HG02852 (cell line): ENCODE data around the gene HOXA10.

ENCODE experiments used
- ATAC-seq: cut with Tn5 transposase; IDR thresholded peaks from one replicate; pipeline ENCODE4 v1.9.1; 2021; ENCODE audit warnings: mild to moderate bottlenecking, moderate library complexity; ENCODE audit not compliant: unreplicated experiment

HOXA10 gene

DNA sequence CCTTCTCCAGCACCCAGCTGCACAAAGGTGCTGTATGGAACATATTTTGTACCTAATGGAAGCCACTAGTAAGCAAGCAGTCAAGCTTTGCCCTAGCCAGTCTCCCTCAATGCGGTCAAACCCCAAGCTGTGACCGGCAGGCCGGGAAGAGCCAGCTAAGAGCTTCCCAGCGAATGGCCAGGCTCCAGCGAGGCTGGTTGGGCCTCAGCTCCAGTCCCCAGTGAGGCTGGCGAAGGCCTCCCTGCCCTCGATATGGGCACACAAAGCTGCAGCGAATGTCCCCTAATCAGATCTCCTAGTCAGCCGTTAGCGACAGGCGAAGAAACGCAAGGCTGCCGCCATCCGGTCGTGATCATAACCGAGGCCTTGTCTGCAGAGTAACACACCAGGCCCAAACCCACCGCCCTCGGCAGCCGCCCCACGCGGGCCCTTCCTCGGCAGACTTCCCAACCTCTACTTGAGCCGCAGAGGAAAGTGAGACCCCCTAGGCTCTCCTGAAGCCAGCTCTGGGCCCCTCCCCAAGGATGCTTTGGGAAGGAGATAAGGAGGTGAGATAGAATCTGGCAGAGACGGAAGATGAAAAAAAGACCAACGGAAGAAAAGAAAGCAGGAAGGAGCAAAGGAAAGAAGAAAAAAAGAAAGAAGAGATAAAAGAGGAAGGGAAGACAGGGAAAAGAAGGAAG, 5.7 kb downstream of the HOXA10 start:
- no peak for ATAC-seq

DNA sequence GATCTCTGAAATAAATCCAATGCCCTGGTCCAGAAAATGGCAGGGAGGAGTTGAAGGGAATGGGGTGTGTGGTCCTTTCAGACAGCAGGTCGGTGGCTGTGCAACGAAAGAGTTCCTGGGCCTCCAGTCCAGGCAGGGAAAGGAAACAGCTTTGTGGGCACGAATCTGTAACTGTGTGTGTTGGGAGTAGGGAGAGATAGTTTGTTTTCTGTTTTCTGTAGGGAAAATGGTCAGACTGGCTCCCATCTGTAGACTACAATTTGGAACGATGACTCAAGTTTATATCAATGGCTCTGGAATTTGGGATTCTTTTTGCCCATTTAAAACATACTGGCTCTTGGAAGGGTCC, 6.2 kb downstream of the HOXA10 start:
- ATAC-seq = no peak

DNA sequence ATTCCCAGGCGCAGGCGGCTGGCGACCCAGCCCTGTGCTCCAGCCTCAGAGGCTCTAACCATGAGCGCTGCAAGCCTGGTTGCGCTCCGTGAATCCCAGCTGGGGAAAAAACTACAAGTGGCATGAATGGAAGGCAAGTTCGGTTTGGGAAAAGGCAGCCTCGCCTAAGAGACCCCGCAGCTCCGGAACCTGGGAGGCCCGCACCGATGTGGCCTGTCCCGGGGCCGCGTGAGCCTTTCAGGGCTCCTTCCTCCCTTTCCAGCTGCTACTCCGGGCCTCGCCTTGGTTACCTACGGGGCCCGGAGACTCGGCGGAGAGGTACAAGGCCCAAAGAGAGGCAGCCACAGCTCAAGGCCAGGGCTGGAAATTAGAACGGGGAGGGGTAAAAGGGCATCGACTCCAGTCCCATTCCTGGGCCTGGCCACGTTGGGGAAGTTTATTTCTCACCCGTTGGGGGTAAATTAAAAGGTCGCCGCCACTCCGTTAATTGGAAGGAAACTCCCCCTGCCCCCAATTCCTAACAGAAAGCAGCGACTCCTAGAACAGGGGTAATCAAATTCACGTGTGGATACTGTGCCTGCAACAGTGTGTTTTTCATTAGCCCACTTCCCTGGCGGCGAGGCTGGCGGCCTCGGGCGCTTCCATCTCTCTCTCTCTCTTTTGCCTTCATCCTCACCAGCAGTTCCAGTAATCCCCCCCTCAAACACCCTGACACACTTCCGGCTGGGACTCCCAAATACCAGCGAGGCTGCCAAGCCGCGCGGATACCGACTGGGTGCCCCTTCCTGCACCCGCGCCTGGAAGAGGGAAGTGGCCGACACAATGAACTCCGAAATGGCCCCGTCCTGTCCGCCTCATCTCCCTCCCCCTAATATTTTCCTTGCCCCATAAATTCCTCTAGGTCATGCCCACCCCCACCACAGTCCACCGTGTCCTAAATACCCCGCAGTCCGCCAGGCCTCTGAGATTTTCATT, 7.3 kb downstream of the HOXA10 start:
- ATAC-seq = no peak

DNA sequence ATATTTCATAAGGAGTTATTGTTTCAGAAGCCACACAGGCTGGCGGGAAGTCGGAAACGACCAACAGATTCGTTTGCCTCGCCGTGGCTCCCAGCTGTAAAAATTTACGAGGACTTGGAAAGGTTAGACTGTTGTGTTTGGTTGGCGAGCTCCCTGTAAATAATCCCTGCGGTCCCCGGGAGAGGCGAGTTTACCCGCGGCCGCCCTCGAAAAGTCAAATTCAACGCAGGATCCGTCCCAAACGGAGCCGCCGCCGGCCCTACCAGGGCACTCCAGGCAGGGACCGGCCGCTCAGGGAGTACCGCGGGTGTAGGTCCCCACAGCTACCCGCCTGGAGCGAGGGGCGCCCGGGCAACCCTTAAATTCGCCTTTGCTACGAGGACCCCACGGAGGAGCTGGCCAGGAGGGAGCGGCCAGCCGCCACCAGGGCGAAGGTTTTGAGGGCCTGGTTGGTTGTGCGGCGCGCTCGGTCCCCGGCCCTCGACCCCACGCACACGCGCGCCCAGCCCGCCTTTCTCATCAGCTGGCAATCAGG, 8.1 kb downstream of the HOXA10 start:
- ATAC-seq = no peak

DNA sequence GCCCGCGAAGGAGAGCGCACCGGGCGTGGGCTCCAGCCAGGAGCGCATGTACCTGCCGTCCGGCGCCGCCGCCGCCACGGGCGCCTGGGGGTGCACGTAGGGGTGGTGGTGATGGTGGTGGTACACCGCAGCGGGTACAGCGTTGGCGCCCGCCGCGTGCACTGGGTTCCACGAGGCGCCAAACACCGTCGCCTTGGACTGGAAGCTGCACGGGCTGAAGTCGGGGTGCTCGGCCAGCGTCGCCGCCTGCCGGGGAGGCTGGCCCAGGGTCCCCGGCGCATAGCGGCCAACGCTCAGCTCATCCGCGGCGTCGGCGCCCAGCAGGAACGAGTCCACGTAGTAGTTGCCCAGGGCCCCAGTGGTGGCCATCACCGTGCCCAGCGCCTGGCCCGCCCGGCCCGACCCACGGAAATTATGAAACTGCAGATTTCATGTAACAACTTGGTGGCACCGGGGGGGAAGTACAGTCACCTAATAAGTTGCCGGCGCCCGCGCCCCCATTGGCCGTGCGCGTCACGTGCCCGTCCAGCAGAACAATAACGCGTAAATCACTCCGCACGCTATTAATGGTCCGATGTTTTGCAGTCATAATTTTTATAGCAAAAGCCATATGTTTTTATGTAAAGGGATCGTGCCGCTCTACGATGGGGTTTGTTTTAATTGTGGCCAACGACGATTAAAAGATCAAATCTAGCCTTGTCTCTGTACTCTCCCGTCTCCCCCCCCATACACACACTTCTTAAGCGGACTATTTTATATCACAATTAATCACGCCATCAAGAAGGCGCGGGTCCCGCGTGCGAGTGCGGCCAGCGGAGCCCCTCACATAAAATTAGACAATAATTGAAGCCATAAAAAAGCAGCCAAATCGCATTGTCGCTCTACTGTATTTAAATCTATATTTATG, 8.8 kb downstream of the HOXA10 start, which contains the start of gene HOXA9:
TSS of gene HOXA9 (minus strand) at position 449 of the 907 bp plus-strand sequence. CDS start at position 369, 80 bp downstream.
- ATAC-seq = no peak

DNA sequence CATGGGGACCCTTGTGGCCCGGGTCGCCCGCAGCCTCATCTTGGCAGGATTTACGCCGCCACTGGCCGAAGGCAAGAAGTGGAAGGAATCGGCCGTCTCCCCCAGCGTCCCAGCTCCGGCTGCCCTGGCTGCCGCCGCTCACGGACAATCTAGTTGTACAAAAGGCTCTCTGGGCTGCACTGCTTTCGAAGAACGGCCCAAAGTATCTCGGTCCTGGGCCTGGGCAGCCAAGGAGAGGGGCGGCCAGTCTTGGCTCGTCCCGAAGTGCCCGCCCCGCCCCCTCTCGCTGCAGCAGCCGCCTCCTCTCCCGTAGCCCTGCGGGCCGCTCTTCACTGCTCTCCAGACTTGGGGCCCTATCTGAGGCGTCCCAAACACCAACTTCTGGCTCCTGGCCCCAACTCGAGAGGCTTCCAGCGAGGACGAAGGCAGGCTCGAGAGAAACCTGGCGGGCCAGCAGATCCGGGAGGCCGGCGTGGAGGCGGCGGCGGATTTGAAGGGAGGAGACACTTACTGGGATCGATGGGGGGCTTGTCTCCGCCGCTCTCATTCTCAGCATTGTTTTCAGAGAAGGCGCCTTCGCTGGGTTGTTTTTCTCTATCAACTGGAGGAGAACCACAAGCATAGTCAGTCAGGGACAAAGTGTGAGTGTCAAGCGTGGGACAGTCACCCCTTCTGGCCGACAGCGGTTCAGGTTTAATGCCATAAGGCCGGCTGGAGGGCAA, 9.6 kb downstream of the HOXA10 start:
- no peak for ATAC-seq

DNA sequence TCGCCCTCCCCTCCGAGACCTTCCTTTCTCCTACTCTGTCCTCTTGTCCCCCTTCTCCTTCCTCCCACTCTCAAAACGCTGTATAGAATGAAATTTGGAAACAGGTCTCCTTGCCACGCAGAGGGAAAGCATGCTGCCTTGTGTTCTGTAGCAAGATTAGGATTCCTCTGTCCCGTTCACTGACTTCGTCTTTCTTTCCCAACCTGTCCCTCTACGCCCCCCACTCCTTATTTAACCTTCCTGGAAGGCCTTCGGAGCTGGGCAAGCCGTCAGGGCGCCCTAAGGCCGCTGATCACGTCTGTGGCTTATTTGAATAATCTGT, 10.1 kb downstream of the HOXA10 start:
- ATAC-seq = no peak

DNA sequence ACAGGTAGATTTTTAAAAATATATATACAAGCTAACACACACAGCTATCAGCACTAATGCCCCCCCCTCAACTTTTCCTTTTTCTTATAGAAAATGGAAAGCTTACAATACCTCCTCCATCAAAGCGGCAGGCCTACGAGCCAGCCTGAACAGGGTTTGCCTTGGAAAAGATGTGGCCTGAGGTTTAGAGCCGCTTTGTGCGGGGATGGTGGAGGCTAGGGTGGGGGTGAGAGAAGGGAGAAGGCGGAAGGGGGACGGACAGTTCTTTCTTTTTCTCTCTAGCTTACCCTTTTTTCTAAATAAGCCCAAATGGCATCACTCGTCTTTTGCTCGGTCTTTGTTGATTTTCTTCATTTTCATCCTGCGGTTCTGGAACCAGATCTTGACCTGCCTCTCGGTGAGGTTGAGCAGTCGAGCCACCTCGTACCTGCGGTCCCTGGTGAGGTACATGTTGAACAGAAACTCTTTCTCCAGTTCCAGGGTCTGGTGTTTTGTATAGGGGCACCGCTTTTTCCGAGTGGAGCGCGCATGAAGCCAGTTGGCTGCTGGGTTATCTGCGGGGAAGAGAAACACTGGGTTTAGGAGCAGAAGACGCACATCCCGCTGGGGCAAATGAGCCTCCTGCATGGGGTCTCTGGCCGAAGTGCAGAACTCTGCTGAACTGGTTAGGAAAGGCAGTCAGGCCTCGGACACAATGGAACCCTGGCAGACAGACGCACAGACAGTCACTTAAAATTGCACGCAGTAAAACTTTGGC, 10.7 kb downstream of the HOXA10 start:
- ATAC-seq = no peak

DNA sequence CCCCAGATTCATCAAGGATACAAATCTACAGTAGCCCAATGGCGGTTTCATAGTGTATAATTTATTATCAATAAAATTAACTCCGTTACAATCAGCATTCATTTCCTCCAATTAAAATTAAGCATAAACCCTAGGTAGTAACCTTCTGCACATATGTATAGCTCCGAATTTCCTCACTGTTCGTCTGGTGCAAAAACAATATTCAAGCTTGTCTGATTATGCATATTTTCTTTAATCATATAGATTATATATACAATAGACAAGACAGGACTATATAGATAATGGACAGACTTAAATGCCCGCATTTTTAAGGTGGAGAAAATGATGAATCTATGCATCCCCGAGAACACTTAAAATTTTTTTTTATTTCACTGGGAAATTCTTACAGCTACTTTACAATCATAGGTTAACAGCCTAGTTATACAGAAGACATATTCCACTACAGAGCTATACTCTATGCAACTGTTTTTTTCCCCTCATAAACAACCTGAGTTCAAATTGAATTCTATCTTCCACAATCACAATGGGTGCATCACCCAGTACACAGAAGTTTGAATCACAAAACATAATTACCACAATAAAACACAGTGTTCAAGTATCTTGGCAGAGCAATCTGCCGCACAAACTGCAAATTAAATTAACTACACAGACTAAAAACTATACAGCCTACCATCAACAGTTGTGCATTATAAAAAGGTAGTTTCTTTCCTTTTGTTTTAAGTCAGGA, 11.4 kb downstream of the HOXA10 start:
- ATAC-seq = no peak

DNA sequence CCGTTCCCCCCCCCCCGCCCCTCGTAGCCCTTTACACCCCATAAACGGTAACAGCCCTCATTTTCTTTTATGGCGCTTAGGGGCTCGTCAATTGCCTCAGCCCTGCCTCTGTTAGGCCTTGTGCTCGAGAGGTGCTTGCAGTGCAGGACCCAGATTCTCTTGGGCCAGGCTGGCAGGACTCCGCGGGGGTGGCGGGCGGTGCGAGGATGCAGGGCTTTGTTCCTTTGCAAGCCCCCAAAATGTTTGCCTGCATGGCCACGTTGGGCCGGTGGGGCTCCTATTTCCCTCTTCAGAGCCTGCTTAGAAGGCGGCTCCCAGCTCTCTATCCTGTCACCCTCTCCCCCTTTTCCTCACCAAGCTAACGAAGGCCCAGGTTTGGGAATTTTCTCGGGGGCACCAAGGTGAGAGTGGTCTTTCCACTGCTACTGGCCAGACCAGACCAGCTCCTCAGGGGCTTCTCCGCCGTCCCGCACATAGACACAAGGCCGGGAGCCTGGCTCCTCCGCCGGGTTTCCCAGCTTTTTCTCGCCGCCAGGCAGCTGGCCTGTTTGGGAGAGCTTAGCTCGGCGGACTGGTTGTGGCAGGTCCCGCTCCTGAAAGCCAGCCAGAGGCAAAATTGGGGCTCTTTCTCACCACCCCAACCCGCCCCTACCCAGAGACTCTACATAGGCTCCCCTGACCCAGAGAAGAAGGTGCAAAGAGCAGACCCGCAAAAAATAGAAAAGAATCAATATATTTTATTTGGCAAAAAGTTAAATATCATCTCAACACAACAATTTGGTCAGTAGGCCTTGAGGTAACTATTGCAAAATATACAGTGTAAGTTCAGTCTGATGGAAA, 12.2 kb downstream of the HOXA10 start:
- no peak for ATAC-seq

DNA sequence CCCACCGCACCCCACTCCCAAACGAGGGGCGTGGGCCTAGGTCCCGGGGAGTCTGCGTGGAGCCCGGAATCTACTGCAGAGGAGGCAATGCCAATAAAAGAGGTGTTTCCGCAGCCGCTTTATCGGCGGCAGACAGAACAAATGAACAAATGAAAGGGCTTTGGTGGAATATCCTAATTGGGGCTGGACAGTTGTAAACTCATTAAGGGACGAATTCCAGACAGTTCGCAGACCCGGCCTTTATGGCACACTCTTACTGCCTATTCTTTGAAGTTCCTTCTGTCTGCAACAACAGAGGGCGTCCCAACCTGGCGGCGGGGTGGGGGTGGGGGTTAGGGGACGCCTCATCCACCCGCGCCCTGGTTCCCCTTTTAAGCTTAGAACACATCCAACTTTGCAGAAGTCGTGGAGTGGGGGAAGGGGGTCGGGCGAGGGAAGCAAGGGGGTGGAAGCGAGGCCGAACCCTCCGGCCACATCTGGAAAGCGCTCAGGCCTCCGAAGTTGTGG, 12.9 kb downstream of the HOXA10 start:
- ATAC-seq = no peak

DNA sequence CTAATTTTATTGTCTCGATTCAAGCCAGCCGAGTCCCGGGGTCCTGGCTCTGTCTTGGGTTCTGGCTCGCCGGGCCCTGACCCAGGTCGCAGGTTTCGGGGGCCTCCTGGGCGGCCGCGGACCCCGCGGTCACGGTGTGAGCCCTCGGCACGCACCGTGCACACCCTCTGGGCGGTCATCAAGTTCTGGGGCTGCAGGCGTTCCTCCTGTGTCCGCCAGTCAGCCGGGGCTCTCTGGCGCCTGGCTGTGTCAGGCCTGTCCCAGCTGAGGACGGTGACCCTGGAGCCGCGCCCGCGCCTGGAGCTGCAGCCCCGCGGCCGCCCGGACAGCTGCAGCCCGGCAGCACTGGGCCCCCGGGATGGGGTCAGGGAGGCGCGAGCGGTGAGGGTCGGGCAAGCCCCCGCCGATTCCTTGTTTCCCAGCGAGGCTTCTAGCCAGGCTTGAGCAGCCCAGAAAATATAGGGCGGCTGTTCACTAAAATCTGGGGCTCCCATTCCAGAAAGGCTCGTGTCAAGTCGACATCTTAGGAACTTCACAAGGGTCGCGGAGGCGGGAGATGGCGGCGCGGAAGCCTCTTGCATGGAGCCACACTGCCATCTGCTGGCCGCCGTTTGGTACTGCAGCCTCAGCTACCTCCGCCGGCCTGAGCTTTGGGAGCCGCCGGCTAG, 13.4 kb downstream of the HOXA10 start:
- ATAC-seq = peak; percentile 66

DNA sequence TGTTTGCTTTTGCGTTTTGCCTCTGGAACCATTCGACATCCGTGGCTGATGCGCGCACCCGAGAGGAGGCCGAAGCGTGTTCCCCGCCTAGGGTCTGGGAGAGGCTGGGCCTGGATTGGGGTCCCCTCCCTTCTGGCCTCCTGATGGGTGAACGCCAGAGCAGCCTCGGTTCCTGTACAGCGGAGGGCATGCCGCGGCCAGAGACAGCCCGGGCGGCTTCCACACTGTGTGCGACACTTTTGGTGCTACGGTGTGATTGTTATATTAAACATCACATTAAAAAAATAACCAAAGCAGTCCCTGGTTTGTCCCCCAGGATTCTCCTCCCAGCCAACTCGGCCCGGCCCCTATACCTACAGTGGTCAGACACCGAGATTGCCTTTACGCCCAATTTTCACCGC, 14.0 kb downstream of the HOXA10 start:
- no peak for ATAC-seq

DNA sequence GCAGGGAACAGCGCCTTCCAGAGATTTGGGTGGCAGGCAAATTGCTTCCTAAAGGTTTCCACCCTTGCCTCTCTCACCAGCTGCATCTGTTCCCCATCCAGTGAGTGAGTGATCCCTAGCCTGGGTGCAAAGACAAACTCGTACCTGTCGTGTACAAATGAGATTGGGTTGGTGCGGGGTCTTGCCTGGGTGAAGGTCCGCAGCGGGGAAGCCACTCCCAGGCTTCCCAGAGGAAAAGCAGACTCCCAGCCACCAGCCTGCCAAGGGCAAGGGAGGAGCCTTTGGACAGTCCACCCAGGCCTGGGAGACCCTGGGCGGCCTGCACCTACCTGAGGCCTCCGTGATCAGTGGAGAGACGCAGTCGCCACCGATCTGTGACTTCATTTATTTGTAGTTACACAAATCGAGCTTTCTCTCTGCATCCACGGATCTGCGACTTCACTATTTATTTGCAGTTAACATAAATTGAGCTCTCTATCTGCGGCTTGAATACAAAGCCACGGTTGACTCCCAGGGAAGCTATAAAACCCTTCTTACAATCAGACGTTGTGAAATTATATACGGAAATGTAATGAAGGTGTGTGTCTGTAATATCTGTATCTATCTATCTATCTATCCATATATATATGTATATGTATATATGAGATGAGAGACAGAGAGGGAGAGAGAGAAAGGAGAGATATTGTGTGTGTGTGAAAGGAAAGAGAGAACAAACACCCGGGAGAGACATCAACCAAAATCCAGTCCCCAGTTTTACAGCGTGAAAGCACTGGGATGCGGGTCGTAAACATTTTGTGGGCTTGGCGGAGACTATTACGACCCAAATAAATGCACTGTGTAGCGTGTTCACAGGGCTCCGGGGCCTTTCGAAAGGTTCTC, 14.6 kb downstream of the HOXA10 start:
- ATAC-seq = no peak

DNA sequence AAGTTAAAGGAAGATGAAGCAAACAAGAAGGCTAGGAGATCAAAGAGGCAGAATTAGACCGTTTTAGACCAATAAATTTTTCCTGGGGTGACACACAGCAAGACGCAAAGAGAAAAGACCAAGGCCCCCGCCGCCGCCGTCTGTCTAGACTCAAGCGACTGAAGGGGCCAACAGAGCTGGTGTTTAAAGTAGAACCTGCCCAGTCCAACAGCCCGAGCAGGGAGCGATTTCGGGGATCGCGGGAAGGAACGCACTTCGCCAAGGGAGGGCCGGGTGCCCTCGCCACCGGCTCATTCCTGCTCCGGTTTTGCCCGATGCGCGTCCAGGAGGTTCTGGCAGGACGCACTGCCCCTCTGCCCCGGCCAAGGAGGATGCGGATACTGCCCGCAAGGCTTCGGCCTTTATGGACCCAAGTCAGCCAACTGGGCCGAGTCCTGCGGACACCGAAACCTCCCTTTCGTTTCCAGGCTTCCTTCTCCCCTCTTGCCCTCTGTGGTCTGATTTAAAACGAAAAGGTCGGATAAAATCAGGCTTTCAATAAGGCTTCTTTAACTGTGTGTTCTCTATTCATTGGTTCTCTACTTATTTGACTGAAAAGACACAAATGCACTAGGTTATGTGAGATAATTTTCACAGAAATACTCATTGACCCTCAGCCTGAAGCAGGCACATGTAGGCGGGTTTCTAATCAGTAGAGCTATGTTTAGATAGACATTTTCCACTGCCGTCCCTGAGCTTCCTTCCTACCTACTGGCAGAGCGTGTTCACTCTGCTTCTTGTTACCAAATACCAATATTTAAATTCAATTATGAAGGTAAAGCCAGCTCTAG, 15.5 kb downstream of the HOXA10 start:
- ATAC-seq = no peak
